ENCODE results near the gene CD7.

GRCh38 chr17:82269138-82269881, 48.1 kb downstream of the CD7 start:
- TF ChIP-seq CTCF (conservative IDR thresholded peaks at IDR 0.05; ENCODE audit: low read length), result no peak
- TF ChIP-seq EZH2phosphoT487 (IDR thresholded peaks at IDR 0.05; ENCODE audit: borderline replicate concordance, low read depth, low read length), result no peak

All from OCI-LY7 (cell line).